Astrocyte of the spinal cord (primary cell): ENCODE data around the gene KLK13.
A peak's percentile ranks its signal among the peaks of the same experiment; 100 is the strongest.

Source experiments
- DNase-seq: peaks from one replicate; pipeline ENCODE4 v3.0.0; 2011; ENCODE audit warnings: low read depth, low spot score
- H3K4me3 ChIP-seq: 2 replicates; pipeline ENCODE4 v1.5.1; 2011; ENCODE audit warnings: low read depth, mild to moderate bottlenecking, low read length, moderate library complexity
- CTCF ChIP-seq: IDR thresholded peaks from 2 replicates; pipeline ENCODE4 v1.5.1; 2012; ENCODE audit warnings: low read depth, mild to moderate bottlenecking, low read length, inconsistent platforms
- in situ Hi-C: cut with HindIII; loops from 2 replicates; pipeline ENCODE4 v1.10.0; 2017; ENCODE audit warnings: low sequenced_read_pairs

The KLK13 gene

GRCh38 chr19:51098365-51099046 lies 33.6 kb upstream of the KLK13 start:
- TF ChIP-seq CTCF: no peak
- no peak for DNase-seq
- in situ Hi-C loops: no loop called here
- no peak overlapping the region for H3K4me3 ChIP-seq

GRCh38 chr19:51097796-51098195 lies 32.9 kb upstream of the KLK13 start:
- DNase-seq: no peak
- no peak for TF ChIP-seq CTCF
- no peak overlapping the region for H3K4me3 ChIP-seq
- in situ Hi-C loops: no loop called here

GRCh38 chr19:51097166-51097738 lies 32.4 kb upstream of the KLK13 start:
- no peak overlapping the region for H3K4me3 ChIP-seq
- in situ Hi-C loops: no loop called here
- DNase-seq: peak; percentile 52
- peak; percentile 72 for TF ChIP-seq CTCF

- no peak for DNase-seq
- peak; percentile 26 for TF ChIP-seq CTCF
- in situ Hi-C loops: no loop called here
- H3K4me3 ChIP-seq: no peak overlapping the region
Observed at GRCh38 chr19:51096473-51097165, 31.7 kb upstream of the KLK13 start.

- no peak for DNase-seq
- TF ChIP-seq CTCF: peak; percentile 70
- in situ Hi-C loops: no loop called here
Observed at GRCh38 chr19:51094696-51095279, 29.9 kb upstream of the KLK13 start.

GRCh38 chr19:51093510-51094345 lies 28.8 kb upstream of the KLK13 start:
- DNase-seq: no peak
- no peak overlapping the region for H3K4me3 ChIP-seq
- in situ Hi-C loops: no loop called here
- TF ChIP-seq CTCF: no peak

More at GRCh38 chr19:51094696-51095279, 29.9 kb upstream of the KLK13 start:
- H3K4me3 ChIP-seq: no peak overlapping the region
